Measurements from ENCODE around the gene WDR59.

The WDR59 gene

DNA sequence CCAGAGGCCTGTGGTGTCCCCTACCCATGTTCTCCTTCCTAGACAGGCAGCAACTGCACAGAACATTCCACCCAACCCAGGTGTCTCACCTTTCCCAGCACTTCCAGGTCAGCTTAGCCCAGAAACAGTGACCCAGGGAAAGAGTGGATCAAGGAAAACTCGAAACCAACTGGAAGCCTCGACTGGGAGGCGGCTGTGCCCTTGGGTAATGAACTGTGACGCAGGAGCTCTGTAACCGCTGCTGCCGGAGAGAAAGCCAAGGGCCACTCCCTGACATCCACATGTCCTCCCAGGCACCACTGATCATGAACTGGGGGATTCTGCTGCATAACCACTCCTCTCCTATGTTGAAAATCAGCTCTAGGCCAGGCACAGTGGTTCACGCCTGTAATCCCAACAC is 34.4 kb downstream of the WDR59 start:
- DNase-seq (ENCODE audit: low spot score): no peak
- POLR2A ChIA-PET (ENCODE audit: low non-redundant PET): no interaction called here
- CTCF ChIA-PET: no interaction called here
- TF ChIP-seq, protein P1, sequence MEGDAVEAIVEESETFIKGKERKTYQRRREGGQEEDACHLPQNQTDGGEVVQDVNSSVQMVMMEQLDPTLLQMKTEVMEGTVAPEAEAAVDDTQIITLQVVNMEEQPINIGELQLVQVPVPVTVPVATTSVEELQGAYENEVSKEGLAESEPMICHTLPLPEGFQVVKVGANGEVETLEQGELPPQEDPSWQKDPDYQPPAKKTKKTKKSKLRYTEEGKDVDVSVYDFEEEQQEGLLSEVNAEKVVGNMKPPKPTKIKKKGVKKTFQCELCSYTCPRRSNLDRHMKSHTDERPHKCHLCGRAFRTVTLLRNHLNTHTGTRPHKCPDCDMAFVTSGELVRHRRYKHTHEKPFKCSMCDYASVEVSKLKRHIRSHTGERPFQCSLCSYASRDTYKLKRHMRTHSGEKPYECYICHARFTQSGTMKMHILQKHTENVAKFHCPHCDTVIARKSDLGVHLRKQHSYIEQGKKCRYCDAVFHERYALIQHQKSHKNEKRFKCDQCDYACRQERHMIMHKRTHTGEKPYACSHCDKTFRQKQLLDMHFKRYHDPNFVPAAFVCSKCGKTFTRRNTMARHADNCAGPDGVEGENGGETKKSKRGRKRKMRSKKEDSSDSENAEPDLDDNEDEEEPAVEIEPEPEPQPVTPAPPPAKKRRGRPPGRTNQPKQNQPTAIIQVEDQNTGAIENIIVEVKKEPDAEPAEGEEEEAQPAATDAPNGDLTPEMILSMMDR (conservative IDR thresholded peaks at IDR 0.05; ENCODE audit: low read depth): no peak
- no peak overlapping the region for H3K27ac ChIP-seq

DNA sequence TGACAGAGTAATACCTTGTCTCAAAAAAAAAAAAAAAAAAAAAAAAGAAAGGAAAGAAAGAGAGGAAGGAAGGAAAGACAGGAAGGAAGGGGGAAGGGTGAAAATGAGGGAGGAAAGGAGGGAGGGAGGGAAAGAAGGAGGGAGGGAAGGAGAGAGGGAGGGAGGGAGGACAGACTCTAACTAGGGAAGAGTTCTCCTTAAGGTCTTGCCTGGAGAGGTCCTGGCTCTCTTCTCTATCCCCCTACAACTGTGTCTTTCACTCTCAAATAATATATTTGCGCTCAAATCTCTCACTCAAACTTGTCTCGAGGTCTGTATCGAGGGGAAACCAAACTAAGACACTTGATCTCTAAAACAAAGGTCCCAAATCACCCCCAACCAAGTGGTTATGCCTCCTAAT is 35.6 kb downstream of the WDR59 start:
- TF ChIP-seq, protein P1 (conservative IDR thresholded peaks at IDR 0.05; ENCODE audit: low read depth): no peak
- ChIA-PET POLR2A (ENCODE audit: low non-redundant PET) (no interaction called here), CTCF (no interaction called here)

DNA sequence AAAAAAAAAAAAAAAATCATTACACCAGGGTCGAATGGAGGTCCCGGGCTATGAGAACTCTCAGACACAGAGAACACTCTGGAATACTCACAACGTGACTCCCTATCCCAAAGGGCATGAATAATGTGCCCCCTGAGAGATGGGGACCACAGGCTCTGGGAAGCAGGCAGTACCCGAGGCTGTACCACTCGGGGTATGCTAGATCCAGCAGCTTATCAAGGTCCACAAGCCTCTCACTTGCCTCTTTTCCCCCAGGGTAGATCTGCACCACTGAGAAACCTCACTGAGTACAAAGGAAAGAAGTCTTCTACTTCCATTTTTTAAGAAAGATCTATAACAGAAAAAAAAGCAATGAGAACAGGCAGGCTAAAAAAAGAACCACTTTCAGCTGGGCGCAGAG is 40.5 kb downstream of the WDR59 start:
- no peak for DNase-seq (ENCODE audit: low spot score)
- no peak overlapping the region for H3K27ac ChIP-seq
- TF ChIP-seq, protein P1 (conservative IDR thresholded peaks at IDR 0.05; ENCODE audit: low read depth): no peak
- POLR2A ChIA-PET (ENCODE audit: low non-redundant PET): no interaction called here
- CTCF ChIA-PET: no interaction called here

More for the DNA sequence above, 35.6 kb downstream of the WDR59 start:
- no peak overlapping the region for H3K27ac ChIP-seq
- no peak for DNase-seq (ENCODE audit: low spot score)

DNA sequence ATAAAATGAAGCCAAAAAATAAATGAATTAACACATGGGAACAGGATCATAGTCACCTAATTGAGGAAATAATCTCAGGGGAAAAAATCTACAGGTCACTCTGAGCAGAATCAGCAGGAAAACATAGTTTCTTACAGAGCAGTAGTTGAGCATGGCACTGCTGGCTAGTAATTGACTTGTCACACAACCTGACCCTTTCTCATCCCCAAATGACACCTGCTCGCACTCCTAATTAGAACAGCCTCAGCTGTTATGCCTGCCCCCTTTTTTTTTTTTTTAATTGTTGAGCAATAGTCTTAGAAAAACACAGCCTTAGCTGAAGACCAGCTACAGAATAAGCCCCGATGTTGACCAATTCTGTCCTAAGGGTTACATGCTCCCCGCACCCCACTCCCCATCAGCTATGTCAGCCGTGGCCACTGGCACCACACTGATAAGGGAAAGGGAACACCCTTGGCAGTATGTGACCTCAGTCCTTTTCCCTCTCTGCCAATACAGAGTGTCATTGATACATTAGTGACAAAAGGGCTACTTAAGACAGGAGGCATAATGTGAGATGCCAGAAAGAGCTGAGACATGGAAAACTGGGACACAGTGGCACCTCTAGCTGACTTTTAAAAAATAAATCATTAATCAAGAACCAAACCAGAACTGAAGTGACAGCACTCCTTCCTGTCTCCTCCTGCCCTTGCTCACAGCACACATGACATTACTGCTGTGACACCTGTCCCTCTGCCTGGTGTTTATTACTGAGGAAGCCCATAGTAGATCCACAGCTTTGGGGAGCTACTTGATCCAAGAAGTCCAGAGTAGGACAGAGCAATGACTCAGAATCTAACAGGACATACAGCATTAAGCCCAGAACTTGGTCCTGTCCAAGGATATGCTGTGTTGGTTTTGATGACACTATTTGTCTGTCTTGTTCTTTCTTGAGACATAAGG is 41.7 kb downstream of the WDR59 start:
- POLR2A ChIA-PET (ENCODE audit: low non-redundant PET): no interaction called here
- TF ChIP-seq, protein P1 (conservative IDR thresholded peaks at IDR 0.05; ENCODE audit: low read depth): no peak
- CTCF ChIA-PET: interaction anchor here (0.9 kb wide), 1 partner anchor 169 kb away, joined by 3 read pairs; the partner anchor contains the start of gene FA2H
- no peak for DNase-seq (ENCODE audit: low spot score)
- H3K27ac ChIP-seq: no peak overlapping the region

DNA sequence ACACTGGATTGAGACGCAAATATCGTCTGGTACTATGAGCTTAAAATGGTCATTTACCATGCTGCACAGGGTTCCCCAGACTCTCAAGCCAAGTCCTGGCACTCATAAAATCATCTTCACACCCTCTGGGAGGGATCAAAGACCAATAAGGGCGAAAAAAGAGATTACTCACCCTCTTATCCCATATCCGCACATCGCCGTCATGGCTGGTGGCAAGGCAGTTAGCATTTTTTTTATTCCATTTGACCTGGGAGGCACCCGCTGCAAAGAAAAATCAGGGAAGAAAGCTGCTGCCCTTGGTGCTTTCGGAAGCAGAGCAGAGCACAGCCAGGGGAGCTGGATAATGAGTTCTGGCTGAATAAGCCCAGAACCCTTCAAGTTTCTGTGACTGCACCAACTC is 42.4 kb downstream of the WDR59 start:
- CTCF ChIA-PET: interaction anchor here (0.9 kb wide), 1 partner anchor 168 kb away, joined by 3 read pairs; the partner anchor contains the start of gene FA2H
- no peak overlapping the region for H3K27ac ChIP-seq
- TF ChIP-seq, protein P1 (conservative IDR thresholded peaks at IDR 0.05; ENCODE audit: low read depth): no peak
- no peak for DNase-seq (ENCODE audit: low spot score)
- POLR2A ChIA-PET (ENCODE audit: low non-redundant PET): no interaction called here

DNA sequence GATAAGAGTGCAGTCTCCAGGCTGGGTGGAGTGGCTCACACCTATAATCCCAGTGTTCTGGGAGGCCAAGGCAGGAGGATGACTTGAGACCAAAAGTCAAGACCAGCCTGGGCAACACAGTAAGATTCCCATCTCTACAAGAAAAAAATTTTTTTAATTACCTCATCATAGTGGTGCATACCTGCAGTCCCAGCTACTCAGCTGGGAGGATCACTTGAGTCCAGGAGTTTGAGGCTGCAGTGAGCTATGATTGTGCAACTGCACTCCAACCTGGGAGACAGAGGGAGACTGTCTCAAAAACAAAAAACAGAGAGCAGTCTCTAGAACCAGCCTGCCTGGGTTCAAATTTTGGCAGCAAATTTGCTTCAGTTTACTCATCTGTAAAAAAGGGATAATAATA is 45.2 kb downstream of the WDR59 start:
- no peak for DNase-seq (ENCODE audit: low spot score)
- TF ChIP-seq, protein P1 (conservative IDR thresholded peaks at IDR 0.05; ENCODE audit: low read depth): no peak
- ChIA-PET CTCF (no interaction called here), POLR2A (ENCODE audit: low non-redundant PET) (no interaction called here)
- no peak overlapping the region for H3K27ac ChIP-seq

Measured in RWPE1 (cell line).